NB4 (cell line): ENCODE results near the gene RIC1.

Experiments used
- POLR2A ChIP-seq: IDR thresholded peaks from 2 replicates; pipeline ENCODE4 v1.6.1; 2011; ENCODE audit warnings: mild to moderate bottlenecking; ENCODE audit not compliant: insufficient read length; ENCODE audit errors: extremely low read depth
- TF ChIP-seq, protein P1 (sequence below): IDR thresholded peaks from one replicate; pipeline ENCODE4 v1.5.1; 2012; ENCODE audit warnings: low read depth, low read length

DNA sequence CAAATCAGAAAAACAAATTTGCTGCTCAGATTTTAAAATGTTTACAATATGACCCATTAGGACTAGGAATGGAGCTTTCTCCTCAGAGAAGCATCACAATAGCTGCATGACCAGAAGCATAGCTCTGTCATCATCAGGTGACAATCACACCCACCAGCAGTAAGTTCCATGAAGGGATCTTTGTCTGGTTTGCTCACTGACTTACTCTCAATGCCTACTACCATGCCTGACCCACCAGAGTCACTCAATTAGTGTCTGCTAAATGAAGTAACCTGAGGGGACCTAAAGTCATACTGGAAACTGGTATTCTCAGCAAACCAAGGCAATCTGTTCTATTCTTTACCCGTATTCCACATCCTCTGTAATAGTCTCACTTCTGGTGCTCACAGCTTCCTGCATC, 196.3 kb downstream of the RIC1 start:
- TF ChIP-seq, protein P1, sequence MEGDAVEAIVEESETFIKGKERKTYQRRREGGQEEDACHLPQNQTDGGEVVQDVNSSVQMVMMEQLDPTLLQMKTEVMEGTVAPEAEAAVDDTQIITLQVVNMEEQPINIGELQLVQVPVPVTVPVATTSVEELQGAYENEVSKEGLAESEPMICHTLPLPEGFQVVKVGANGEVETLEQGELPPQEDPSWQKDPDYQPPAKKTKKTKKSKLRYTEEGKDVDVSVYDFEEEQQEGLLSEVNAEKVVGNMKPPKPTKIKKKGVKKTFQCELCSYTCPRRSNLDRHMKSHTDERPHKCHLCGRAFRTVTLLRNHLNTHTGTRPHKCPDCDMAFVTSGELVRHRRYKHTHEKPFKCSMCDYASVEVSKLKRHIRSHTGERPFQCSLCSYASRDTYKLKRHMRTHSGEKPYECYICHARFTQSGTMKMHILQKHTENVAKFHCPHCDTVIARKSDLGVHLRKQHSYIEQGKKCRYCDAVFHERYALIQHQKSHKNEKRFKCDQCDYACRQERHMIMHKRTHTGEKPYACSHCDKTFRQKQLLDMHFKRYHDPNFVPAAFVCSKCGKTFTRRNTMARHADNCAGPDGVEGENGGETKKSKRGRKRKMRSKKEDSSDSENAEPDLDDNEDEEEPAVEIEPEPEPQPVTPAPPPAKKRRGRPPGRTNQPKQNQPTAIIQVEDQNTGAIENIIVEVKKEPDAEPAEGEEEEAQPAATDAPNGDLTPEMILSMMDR, result no peak
- no peak for TF ChIP-seq POLR2A
